Mesothelial cell of epicardium (in vitro differentiated cells): ENCODE data around the gene RANBP3L. TPM values are rescaled to one million over a fixed set of nuclear protein-coding genes. Genes with fewer than 3 reads are reported as not detected.

Experiments used
- DNase-seq, 2 experiments: peaks; one replicate each; pipeline ENCODE4 v3.0.0; 2021; ENCODE audit warnings: low spot score in 2 of 2; ENCODE audit not compliant: unreplicated experiment in 2 of 2
- H3K27ac Mint-ChIP-seq: 2 replicates; pipeline ENCODE4 v1.8.0; 2021; ENCODE audit warnings: mixed read lengths
- H3K27me3 Mint-ChIP-seq: 2 replicates; pipeline ENCODE4 v1.8.0; 2021; ENCODE audit warnings: low read depth, mixed read lengths
- H3K36me3 Mint-ChIP-seq: 2 replicates; pipeline ENCODE4 v1.8.0; 2021; ENCODE audit warnings: mixed read lengths
- H3K4me1 Mint-ChIP-seq: 2 replicates; pipeline ENCODE4 v1.8.0; 2021; ENCODE audit warnings: mixed read lengths
- H3K4me3 Mint-ChIP-seq: 2 replicates; pipeline ENCODE4 v1.8.0; 2021; ENCODE audit warnings: mild to moderate bottlenecking, moderate library complexity, mixed read lengths
- H3K9me3 Mint-ChIP-seq: 2 replicates; pipeline ENCODE4 v1.8.0; 2021; ENCODE audit warnings: mixed read lengths
- total RNA-seq: library from RNA; stranded (reverse); gene quantifications from 3 replicates; pipeline ENCODE4 v1.2.1, GENCODE V29; 2021
- TF ChIP-seq, protein P1 (sequence below): fragments of 200-600 bp; sonication (generic); IDR thresholded peaks from one replicate; pipeline ENCODE4 v1.5.0; 2021; ENCODE audit warnings: antibody characterized with exemption; ENCODE audit not compliant: unreplicated experiment

The RANBP3L gene
- total RNA-seq, 1 donor from 2014 or later: 1.0 TPM

DNA sequence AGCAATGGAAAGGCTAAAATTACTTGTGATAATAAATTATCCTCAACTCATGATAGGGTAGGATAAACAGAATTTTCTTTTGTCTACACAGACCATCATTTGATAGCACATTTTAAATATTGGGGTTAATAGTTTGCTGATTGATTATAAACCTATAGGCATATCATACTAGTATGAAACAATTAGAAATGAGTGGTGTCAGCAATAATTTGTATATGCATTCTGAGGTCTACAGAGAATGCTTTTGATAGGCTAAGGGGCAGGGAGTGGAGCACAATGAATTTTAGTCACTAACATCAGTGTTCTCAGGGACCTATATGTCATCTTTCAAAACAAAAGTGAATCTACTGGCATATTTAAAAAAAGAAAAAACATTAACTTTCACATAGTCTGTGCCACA, 32.2 kb downstream of the RANBP3L start:
- Mint-ChIP-seq H3K4me1 (peaks cover 4% of the 10 kb centered on the region), H3K27me3 (no peaks in the 10 kb centered on the region), H3K9me3 (no peaks in the 10 kb centered on the region), H3K4me3 (no peak overlapping the region), H3K36me3 (no peaks in the 10 kb centered on the region), H3K27ac (no peak overlapping the region)
- DNase-seq: no peak
- TF ChIP-seq, protein P1, sequence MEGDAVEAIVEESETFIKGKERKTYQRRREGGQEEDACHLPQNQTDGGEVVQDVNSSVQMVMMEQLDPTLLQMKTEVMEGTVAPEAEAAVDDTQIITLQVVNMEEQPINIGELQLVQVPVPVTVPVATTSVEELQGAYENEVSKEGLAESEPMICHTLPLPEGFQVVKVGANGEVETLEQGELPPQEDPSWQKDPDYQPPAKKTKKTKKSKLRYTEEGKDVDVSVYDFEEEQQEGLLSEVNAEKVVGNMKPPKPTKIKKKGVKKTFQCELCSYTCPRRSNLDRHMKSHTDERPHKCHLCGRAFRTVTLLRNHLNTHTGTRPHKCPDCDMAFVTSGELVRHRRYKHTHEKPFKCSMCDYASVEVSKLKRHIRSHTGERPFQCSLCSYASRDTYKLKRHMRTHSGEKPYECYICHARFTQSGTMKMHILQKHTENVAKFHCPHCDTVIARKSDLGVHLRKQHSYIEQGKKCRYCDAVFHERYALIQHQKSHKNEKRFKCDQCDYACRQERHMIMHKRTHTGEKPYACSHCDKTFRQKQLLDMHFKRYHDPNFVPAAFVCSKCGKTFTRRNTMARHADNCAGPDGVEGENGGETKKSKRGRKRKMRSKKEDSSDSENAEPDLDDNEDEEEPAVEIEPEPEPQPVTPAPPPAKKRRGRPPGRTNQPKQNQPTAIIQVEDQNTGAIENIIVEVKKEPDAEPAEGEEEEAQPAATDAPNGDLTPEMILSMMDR: no peak

DNA sequence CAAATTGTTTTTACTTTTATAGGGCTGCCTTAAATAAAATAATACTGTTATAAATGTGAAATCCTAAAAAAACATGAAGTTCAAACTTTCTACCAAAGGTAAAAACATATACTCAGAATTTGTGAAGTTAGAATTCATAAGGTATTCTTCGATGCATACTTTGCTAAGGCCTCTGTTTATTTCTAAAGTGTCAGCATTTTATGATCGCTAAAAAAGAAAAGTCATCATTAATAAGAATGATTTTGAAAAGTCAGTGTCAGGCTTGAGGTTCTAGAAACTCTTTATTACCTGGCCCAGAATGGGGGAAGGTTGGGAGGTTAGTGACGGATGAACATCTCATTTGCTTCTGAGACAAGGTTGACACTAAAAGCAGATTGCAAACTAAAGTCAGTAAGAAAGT, 33.8 kb downstream of the RANBP3L start:
- no peak overlapping the region for H3K27ac Mint-ChIP-seq
- no peaks in the 10 kb centered on the region for H3K9me3 Mint-ChIP-seq
- H3K27me3 Mint-ChIP-seq: no peaks in the 10 kb centered on the region
- DNase-seq: no peak
- no peaks in the 10 kb centered on the region for H3K4me1 Mint-ChIP-seq
- H3K4me3 Mint-ChIP-seq: no peak overlapping the region
- TF ChIP-seq, protein P1: no peak
- no peaks in the 10 kb centered on the region for H3K36me3 Mint-ChIP-seq

DNA sequence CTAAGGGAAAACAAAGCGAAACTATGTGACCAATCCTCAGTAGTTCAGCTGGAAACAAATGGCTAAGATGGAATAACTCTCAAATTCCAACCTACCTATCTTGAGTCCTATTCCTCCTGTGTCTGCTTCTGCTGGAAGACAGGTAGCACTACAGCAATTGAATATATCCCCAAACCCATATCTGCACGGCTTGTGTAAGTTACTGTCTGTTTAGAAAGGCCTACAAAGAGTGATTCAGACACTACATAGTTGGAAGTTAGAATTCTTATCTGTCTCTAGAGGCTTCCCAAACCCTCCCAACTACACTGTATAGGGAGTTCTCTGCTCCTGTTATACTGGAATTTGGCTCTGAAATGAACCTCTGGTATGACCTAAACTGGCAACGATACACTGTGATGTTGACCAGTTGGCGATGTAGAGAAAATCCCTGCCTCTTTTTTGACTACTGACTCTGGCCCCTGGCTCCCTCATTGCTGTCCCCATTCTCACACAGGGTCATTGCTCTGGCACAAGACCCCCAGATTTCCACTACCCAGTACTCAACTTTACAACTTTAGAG, 37.4 kb downstream of the RANBP3L start:
- Mint-ChIP-seq H3K36me3 (no peaks in the 10 kb centered on the region), H3K9me3 (no peaks in the 10 kb centered on the region), H3K27me3 (no peaks in the 10 kb centered on the region), H3K27ac (no peak overlapping the region), H3K4me3 (no peak overlapping the region), H3K4me1 (no peaks in the 10 kb centered on the region)
- TF ChIP-seq, protein P1: no peak
- no peak for DNase-seq

DNA sequence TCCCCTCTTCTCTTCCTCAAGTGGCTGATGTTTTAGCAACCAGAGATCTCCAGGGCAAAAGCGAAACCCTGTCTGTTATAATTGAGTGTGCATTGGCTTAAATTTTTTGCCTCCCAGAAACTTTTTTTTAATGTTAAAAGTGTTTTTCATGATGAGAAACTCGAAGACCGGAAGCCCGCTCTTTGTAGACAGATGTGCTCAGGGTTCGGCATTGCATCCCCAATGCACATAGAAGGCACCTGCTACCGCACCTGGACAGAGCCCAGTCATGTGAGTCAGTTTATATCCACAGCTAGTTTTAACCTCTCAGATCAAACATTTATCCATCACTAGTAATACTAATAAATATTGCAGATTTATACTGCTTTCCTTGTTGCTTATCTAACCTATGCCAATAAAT, 40.5 kb downstream of the RANBP3L start:
- TF ChIP-seq, protein P1: no peak
- Mint-ChIP-seq H3K4me3 (no peak overlapping the region), H3K27ac (no peak overlapping the region), H3K36me3 (no peaks in the 10 kb centered on the region), H3K27me3 (no peaks in the 10 kb centered on the region), H3K9me3 (no peaks in the 10 kb centered on the region), H3K4me1 (no peaks in the 10 kb centered on the region)
- no peak for DNase-seq

DNA sequence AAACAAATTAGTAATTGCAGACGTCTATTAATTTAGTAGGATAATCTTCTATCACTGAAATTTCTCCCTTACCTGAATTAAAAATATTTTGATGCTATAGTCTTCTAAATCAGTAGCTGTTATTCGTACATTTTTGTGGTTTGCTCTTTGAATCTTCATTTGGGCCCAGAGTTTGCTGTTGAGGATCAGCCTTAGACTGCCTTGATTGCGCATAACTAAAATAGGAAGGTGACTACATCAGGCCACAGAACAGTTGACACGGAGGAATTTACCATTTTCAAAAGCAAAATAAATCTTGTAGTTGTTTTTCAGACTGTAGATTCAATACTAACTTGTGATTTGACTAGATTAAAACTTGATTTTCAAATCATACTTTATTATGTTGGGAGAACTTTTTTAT, 48.1 kb downstream of the RANBP3L start:
- Mint-ChIP-seq H3K4me3 (no peak overlapping the region), H3K9me3 (no peaks in the 10 kb centered on the region), H3K27ac (no peak overlapping the region), H3K36me3 (no peaks in the 10 kb centered on the region), H3K27me3 (no peaks in the 10 kb centered on the region), H3K4me1 (peaks cover 3% of the 10 kb centered on the region)
- TF ChIP-seq, protein P1: no peak
- DNase-seq: no peak
